Small intestine (tissue), 16 donors: Measurements from ENCODE around the gene TRMU. TPM values are rescaled to one million over a fixed set of nuclear protein-coding genes. Genes with fewer than 3 reads are reported as not detected.
A peak's percentile ranks its signal among the peaks of the same experiment; 100 is the strongest.

Source experiments
- DNase-seq, 2 donors: peaks; one replicate each; pipeline versions ENCODE4 v3.0.0 to v3.0.0-alpha.2; 2013
- FAIRE-seq: peaks from 2 replicates; lab custom pipeline; 2012; peaks lifted over from hg19 to GRCh38; lab: Jason Lieb, UNC
- H3K27ac ChIP-seq, 3 donors: one replicate each; pipeline ENCODE4 v1.5.1; 2013; ENCODE audit warnings: low read length in 2 of 3, mild to moderate bottlenecking in 2 of 3, control low read depth in 1 of 3, inconsistent platforms in 1 of 3, low read depth in 1 of 3, moderate library complexity in 1 of 3
- H3K27me3 ChIP-seq, 3 donors: one replicate each; pipeline ENCODE4 v1.6.1; 2013; ENCODE audit warnings: low read length in 3 of 3, inconsistent platforms in 1 of 3; ENCODE audit not compliant: control insufficient read depth in 3 of 3, insufficient read depth in 3 of 3
- H3K36me3 ChIP-seq, 3 donors: one replicate each; pipeline ENCODE4 v1.6.1; 2013; ENCODE audit warnings: low read length in 3 of 3, inconsistent platforms in 1 of 3, low read depth in 1 of 3, mild to moderate bottlenecking in 1 of 3, moderate library complexity in 1 of 3; ENCODE audit not compliant: control insufficient read depth in 3 of 3, insufficient read depth in 2 of 3
- H3K4me1 ChIP-seq, 3 donors: one replicate each; pipeline ENCODE4 v1.6.1; 2013; ENCODE audit warnings: low read length in 2 of 3, inconsistent platforms in 1 of 3, low read depth in 1 of 3, mild to moderate bottlenecking in 1 of 3, moderate library complexity in 1 of 3; ENCODE audit not compliant: control insufficient read depth in 3 of 3, insufficient read depth in 2 of 3
- H3K4me3 ChIP-seq, 3 donors: one replicate each; pipeline ENCODE4 v1.5.1; 2013; ENCODE audit warnings: low read length in 3 of 3, control low read depth in 1 of 3, inconsistent platforms in 1 of 3, low read depth in 1 of 3, mild to moderate bottlenecking in 1 of 3, moderate library complexity in 1 of 3
- H3K9me3 ChIP-seq, 2 donors: one replicate each; pipeline ENCODE4 v1.6.1; 2013; ENCODE audit warnings: low read depth in 1 of 2, low read length in 1 of 2; ENCODE audit not compliant: control insufficient read depth in 2 of 2, insufficient read depth in 1 of 2
- WGBS, 3 donors: extraction: QIAGEN DNeasy Blood & Tissue Kit; methylation state at CpG; one replicate each; pipeline ENCODE4 v1.1.7; 2013; 5-methylcytosine and 5-hydroxymethylcytosine counted together
- long read RNA-seq, 10 donors: transcript quantifications; one replicate each; lab custom pipeline, GENCODE V29; 2026
- polyA plus RNA-seq, 4 donors: library from polyadenylated mRNA; stranded (reverse) in 3 of 4; unstranded in 1 of 4; fragments of 200-250 nt in 3 of 4; fragments of 120-200 nt in 1 of 4; gene quantifications; one replicate each; pipeline versions ENCODE4 v1.2.1 to v1.2.3, GENCODE V29; 2013
- donor health status: healthy with polysubstance abuse.
- donor health status: control.
- donor health status: control.
- donor health status: Bipolar disorder and iron deficiency.
- donor health status: healthy.

TRMU gene
- 10 to 100 TPM; 17.0 to 38.6 (median 34.3) TPM for polyA plus RNA-seq
- long read RNA-seq, donor 1, partial matches to known transcripts = 0 of 6 reads
- long read RNA-seq, donor 1, other reads (novel, unspliced or antisense) = 0 of 6 reads
- long read RNA-seq, donor 2, partial matches to known transcripts = 0 of 6 reads
- long read RNA-seq, donor 2, other reads (novel, unspliced or antisense) = 0 of 6 reads
- long read RNA-seq, donor 3, partial matches to known transcripts = 0 of 8 reads
- long read RNA-seq, donor 3, other reads (novel, unspliced or antisense) = 0 of 8 reads
- long read RNA-seq, donor 4 = 0 reads
- long read RNA-seq, donor 5, partial matches to known transcripts = 0 of 3 reads
- long read RNA-seq, donor 5, other reads (novel, unspliced or antisense) = 0 of 3 reads
- long read RNA-seq, donor 6, partial matches to known transcripts = 0 of 1 reads
- long read RNA-seq, donor 6, other reads (novel, unspliced or antisense) = 0 of 1 reads
- long read RNA-seq, donor 7, transcript TRMU-201 (11 exons, 1,940 nt) = major isoform, 8 of 21 reads
- long read RNA-seq, donor 7, partial matches to known transcripts = 0 of 21 reads
- long read RNA-seq, donor 7, other reads (novel, unspliced or antisense) = 0 of 21 reads
- long read RNA-seq, donor 8, partial matches to known transcripts = 0 of 2 reads
- long read RNA-seq, donor 8, other reads (novel, unspliced or antisense) = 0 of 2 reads
- long read RNA-seq, donor 9 = 0 reads
- long read RNA-seq, donor 10, partial matches to known transcripts = 0 of 6 reads
- long read RNA-seq, donor 10, other reads (novel, unspliced or antisense) = 0 of 6 reads

GRCh38 chr22:46335201-46336118 lies at the start of gene TRMU:
Gene TRMU (plus strand): TSS chr22:46335714. CDS start chr22:46335765, 51 bp downstream.
- H3K4me3 ChIP-seq = peak within 1 kb of the TSS; percentile 81 to 95 (median 85)
- 1% methylated on average over 84 to 93 of the region's 93 CpGs for WGBS, 3 donors
- no peaks in the 10 kb centered on the region for H3K27me3 ChIP-seq
- DNase-seq (peak; percentile 79 to 93), FAIRE-seq (no peak)
- H3K4me1 ChIP-seq = peaks cover 0 to 5% (median 0%) of the 10 kb centered on the region in 3 donors
- H3K9me3 ChIP-seq = no peaks in the 10 kb centered on the region
- peak within 1 kb of the TSS; percentile 81 to 91 (median 85) for H3K27ac ChIP-seq
- peaks cover 7 to 39% (median 13%) of the 10 kb centered on the region in 3 donors for H3K36me3 ChIP-seq

DNA sequence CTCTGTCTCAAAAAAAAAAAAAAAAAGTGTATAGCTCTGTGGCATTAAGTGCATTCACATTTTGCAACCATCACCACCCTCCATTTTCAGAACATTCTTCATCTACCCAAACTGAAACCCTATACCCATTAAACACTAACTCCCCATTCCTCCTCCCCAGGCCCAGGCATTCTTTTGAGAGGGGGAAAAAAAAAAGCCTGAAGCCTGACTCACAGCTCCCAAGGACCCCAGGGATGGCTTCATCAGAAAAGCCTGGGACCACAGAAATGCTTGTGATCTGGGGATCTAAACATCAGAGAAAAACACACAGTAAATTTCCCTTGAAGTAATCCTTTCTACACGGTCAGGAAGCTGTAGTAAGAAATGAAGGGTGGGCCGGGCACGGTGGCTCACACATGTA lies 49.5 kb upstream of the TRMU start:
- WGBS, 3 donors = 87 to 92% (median 89%) methylated on average over 3 of the region's 3 CpGs

DNA sequence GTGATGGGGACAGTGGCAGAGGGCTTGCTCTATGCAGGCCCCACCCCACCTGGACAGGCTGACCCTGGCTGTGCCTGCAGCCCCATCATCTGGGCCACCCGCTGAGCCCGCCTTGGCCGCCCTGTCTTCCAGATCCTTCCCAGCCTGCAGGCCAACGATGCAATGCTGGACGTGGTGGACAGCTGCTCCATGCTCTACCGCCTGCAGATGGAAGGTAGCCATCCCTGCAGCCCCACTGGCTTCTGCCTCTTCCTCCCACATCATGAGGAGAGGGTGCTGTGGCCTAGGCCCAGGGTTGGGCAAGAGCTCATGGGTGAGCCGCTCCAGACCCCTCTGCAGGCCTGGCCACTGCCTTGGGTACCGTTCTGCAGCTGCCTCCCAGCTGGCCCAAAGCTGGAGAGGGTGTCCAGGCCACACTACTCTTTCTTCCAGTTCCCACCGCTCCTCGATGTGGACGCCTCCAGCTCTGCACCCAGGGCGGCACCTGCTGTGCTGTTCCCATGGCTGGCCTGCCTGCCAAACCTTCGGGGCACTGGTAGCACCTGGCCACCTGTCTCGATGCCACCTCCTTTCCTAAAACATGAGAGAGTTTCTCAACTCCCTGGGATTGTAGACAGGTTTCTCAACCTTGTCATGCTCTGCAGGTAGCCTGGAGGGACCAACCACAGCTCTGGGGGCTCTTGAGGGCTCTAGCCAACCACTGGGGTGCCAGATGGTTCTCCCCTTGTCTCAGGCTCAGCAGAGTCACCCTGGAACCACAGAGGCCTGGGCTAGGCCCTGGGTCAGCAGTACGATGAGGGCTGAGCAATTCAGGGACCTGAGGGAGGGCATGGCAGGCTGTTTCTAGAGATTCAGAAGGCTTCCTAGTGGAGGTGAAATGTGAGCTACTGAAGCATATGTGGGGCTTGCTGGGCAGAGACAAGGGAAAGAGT lies 48.3 kb upstream of the TRMU start:
- peak overlapping the region in 2 of 3 donors; percentile 12 to 83 for H3K27ac ChIP-seq
- H3K4me3 ChIP-seq = no peak overlapping the region
- H3K4me1 ChIP-seq = no peaks in the 10 kb centered on the region
- DNase-seq = no peak
- H3K27me3 ChIP-seq = no peaks in the 10 kb centered on the region
- H3K9me3 ChIP-seq = peaks cover 0 to 4% of the 10 kb centered on the region in 2 donors
- H3K36me3 ChIP-seq = peaks cover 10 to 94% (median 40%) of the 10 kb centered on the region in 3 donors
- no peak for FAIRE-seq
- 91 to 93% (median 92%) methylated on average over 15 of the region's 15 CpGs for WGBS, 3 donors

More for the DNA sequence above, 49.5 kb upstream of the TRMU start:
- no peaks in the 10 kb centered on the region for H3K4me1 ChIP-seq
- H3K27ac ChIP-seq = no peak overlapping the region
- no peaks in the 10 kb centered on the region for H3K27me3 ChIP-seq
- H3K9me3 ChIP-seq = no peaks in the 10 kb centered on the region
- DNase-seq (no peak), FAIRE-seq (no peak)
- H3K4me3 ChIP-seq = no peak overlapping the region
- H3K36me3 ChIP-seq = peaks cover 14 to 94% (median 38%) of the 10 kb centered on the region in 3 donors

DNA sequence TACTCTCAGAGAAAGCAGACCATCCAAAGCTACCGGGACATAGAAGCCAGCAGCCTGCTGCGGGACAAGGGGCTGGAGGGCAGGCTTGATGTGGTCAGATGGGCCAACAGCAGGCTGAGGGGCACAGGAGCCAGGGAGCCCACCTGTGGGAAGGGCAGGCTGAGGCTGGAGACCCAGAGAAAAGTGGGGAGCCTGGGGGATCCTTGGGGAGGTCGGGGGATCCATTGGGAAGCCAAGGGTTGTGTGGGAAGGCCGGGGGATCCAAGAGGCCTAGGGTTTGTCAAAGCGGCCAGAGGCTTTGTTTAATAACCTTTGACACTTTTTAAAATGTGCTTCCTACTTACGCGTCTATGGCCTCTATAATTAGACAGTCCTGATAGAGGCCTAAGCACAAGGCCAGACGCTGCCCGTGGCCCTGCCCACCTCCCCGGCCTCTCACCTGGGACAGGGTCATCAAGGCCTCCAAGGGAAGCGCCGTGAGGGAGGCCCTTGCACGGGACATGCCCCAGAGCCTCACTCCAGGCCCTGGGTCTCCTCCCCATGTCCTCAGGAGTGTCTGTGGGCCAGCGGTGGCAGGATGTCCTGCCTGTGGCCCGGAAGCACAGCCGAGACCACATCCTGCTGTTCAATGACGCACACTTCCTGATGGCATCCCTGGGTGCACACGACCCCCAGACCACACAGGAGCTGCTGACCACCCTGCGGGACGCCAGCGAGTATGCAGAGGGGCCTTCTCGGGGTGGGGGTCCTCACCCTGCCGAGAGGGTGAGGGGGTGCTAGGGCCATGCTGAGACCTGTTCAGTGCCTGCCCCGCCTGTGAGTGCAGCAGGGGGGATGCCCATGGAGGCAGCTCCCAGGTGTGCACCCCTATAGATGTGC lies 47.4 kb upstream of the TRMU start:
- FAIRE-seq (no peak), DNase-seq (peak in 1 of 2 donors; percentile 59)
- peak overlapping the region in 1 of 3 donors; percentile 22 for H3K4me3 ChIP-seq
- 69 to 80% (median 74%) methylated on average over 23 to 24 of the region's 24 CpGs for WGBS, 3 donors
- no peaks in the 10 kb centered on the region for H3K4me1 ChIP-seq
- peaks cover 0 to 4% of the 10 kb centered on the region in 2 donors for H3K9me3 ChIP-seq
- peak overlapping the region in 2 of 3 donors; percentile 12 to 83 for H3K27ac ChIP-seq
- no peaks in the 10 kb centered on the region for H3K27me3 ChIP-seq
- H3K36me3 ChIP-seq = peaks cover 13 to 94% (median 44%) of the 10 kb centered on the region in 3 donors

- H3K36me3 ChIP-seq = peaks cover 14 to 98% (median 44%) of the 10 kb centered on the region in 3 donors
- H3K27ac ChIP-seq = peak overlapping the region in 1 of 3 donors; percentile 43
- H3K4me3 ChIP-seq = no peak overlapping the region
- FAIRE-seq (no peak), DNase-seq (no peak)
- 90 to 91% (median 91%) methylated on average over 7 of the region's 7 CpGs for WGBS, 3 donors
- H3K9me3 ChIP-seq = peaks cover 0 to 4% of the 10 kb centered on the region in 2 donors
- H3K27me3 ChIP-seq = no peaks in the 10 kb centered on the region
- no peaks in the 10 kb centered on the region for H3K4me1 ChIP-seq
These were observed 46.7 kb upstream of the TRMU start for GRCh38 chr22:46288846-46289243.

DNA sequence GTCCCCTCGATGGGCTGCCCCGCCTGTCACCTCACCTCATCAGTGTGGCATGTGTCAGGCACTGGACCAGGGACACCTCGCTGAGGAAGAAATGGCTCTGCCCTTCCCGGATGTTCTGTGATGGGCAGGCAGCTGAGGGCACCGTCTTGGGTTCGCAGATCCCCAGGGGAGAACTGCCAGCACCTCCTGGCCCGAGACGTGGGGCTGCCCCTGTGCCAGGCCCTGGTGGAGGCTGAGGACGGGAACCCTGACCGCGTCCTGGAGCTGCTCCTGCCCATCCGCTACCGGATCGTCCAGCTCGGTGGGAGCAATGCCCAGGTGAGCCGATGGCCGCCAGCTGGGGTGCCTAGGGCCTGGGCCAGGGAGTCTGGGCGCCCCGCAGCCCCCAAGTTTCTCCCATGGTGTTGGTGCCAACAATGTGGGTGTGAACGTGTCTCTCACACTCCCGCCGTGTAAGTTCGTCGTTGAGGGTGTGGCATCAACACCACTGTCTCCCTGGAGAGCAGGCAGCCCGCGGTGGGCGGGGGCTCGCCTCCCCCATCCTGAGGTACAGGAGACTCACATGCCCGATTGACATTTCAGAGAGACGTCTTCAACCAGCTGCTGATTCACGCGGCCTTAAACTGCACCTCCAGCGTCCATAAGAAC lies 46.1 kb upstream of the TRMU start:
- DNase-seq (no peak), FAIRE-seq (no peak)
- H3K27me3 ChIP-seq = no peaks in the 10 kb centered on the region
- peaks cover 0 to 4% of the 10 kb centered on the region in 2 donors for H3K9me3 ChIP-seq
- 88 to 95% (median 94%) methylated on average over 28 to 33 of the region's 33 CpGs for WGBS, 3 donors
- H3K4me1 ChIP-seq = no peaks in the 10 kb centered on the region
- H3K36me3 ChIP-seq = peaks cover 14 to 98% (median 40%) of the 10 kb centered on the region in 3 donors
- H3K4me3 ChIP-seq = no peak overlapping the region
- no peak overlapping the region for H3K27ac ChIP-seq
